Esophagus muscularis mucosa (tissue), 3 donors: ENCODE measurements around the gene UCK2.

Experiments
- POLR2A ChIP-seq: fragments of 450-650 bp; IDR thresholded peaks from one replicate; pipeline ENCODE4 v1.6.1; 2017; ENCODE audit warnings: antibody characterized with exemption, moderate library complexity, mild to moderate bottlenecking, low read depth
- POLR2AphosphoS5 ChIP-seq, 2 donors: sonication (generic); formaldehyde crosslinking; IDR thresholded peaks; one replicate each; pipeline ENCODE4 v1.6.1; 2017; ENCODE audit warnings: antibody characterized with exemption in 2 of 2
- TF ChIP-seq, protein P1 (sequence below), 3 experiments: fragments of 200-600 bp in 2 of 3; fragments of 450-650 bp in 1 of 3; sonication (generic) in 2 of 3; IDR thresholded peaks; one replicate each; pipeline ENCODE4 v1.5.1; 2017 to 2019; ENCODE audit warnings: antibody characterized with exemption in 3 of 3, mild to moderate bottlenecking in 2 of 3, moderate library complexity in 1 of 3

DNA sequence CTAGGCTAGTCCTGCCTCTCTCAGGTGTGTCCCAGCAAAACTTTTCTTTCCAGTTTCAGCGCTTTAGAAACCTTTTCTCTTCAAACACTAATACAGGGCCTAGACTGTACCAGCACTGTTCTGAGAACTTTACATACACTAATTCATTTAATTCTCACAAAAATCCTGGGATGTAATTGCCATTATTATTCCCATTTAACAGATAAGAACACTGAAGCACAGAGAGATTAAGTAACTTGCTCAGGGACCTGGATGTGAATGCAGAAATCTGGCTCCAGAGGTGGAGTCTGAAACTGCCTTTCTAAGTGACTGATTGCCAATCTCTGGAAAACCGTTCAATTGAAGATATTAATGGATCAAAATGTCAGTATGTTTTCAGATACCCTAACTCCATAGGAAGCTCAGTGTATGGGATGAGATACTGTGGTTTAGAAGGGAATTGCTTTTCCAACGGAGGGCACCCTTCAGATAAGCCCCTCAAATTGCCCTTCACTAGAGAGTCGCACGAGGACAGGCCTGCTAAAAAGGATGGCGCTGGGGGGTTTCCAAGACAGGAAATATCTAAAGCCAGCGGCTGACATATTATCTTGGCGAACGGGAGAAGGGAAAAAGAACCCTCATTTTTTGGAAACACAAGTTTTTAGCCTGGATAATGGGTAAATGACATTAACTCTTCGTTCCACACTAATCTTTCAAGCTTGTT lies 698 bp upstream of the UCK2 start:
- TF ChIP-seq POLR2A (no peak), POLR2AphosphoS5 (IDR thresholded peaks at IDR 0.05) (no peak)
- TF ChIP-seq, protein P1, sequence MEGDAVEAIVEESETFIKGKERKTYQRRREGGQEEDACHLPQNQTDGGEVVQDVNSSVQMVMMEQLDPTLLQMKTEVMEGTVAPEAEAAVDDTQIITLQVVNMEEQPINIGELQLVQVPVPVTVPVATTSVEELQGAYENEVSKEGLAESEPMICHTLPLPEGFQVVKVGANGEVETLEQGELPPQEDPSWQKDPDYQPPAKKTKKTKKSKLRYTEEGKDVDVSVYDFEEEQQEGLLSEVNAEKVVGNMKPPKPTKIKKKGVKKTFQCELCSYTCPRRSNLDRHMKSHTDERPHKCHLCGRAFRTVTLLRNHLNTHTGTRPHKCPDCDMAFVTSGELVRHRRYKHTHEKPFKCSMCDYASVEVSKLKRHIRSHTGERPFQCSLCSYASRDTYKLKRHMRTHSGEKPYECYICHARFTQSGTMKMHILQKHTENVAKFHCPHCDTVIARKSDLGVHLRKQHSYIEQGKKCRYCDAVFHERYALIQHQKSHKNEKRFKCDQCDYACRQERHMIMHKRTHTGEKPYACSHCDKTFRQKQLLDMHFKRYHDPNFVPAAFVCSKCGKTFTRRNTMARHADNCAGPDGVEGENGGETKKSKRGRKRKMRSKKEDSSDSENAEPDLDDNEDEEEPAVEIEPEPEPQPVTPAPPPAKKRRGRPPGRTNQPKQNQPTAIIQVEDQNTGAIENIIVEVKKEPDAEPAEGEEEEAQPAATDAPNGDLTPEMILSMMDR (IDR thresholded peaks at IDR 0.05) = no peak
